Embryonic facial prominence (tissue), 1 donor: ENCODE data around the gene ABTB2.

Experiments
- DNase-seq: peaks from one replicate; pipeline ENCODE4 v3.0.0-alpha.2; 2016; ENCODE audit errors: extremely low spot score

ABTB2 gene

DNA sequence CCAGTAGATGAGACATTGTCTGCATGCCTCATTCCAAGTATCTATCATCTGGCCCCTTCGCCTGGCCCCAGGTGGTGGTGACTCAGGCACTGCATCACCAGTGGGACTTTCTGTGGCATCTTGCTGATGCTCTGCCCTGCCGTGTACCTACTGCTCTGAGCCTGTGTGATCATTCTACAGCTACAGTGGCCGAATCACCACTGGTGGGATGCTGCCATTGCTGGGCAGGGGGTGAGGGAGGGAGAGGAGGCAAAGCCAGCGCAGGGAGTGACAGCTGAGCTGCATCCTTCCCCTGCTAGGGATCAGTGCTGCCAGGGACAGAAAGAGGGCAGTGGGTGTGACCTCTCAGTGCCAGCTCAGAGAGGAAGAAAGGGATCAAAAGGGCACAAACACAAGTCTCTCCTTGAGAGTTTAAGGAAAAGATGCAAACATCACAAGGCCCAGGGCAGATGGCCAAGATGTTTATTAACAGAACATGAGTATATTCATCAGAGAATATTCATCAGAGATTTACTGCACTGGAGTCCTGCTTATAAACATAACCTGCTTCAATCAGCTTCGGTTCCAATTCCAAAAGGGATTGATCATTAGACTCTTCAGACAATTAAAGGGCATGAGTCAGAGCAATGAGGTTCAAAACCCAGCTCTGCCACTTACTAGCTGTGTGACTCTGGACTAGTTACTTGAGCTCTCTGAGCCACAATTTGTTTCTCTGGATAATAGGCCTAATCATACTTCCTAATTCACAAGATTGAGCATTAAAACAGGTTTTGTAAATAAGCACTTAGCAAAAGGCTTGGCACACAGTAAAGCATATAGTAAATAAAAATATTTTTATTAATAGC lies 142.6 kb downstream of the ABTB2 start:
- DNase-seq: no peak

DNA sequence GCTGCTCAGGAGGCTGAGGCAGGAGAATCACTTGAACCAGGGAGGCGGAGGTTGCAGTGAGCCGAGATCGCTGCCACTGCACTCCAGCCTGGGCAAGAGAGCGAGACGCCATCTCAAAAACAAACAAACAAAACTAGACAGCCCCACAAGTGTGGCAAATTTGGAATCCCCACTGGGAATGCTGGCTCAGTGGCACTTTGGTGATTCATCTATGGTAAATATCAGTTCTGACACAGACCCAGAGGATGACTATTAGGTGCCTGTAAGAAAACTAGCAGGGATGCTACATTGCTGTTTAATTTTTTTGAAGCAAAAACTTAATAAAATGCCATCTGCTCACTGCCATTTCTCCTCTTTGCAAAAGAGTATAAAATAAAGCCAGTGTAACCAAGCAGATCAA lies 144.4 kb downstream of the ABTB2 start:
- no peak for DNase-seq

DNA sequence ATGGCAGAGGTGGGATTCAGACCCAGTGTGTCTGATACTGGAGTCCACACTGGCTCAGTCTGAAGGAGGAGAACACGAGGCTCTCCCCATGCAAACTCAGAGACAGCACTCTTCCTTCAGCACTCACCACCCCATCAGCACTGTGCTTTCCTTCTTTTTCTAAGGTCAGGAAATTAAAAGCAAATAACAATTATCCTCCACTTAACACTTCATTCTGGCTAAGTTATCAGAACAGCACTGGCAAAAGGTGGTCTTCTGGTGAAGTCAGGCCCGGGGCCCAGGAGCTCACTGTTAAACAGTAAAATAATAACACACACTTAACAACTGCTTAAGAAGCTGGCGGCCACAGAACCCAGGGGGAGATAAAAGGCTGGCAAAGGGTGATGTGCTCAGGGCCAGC lies 145.2 kb downstream of the ABTB2 start:
- DNase-seq: no peak

DNA sequence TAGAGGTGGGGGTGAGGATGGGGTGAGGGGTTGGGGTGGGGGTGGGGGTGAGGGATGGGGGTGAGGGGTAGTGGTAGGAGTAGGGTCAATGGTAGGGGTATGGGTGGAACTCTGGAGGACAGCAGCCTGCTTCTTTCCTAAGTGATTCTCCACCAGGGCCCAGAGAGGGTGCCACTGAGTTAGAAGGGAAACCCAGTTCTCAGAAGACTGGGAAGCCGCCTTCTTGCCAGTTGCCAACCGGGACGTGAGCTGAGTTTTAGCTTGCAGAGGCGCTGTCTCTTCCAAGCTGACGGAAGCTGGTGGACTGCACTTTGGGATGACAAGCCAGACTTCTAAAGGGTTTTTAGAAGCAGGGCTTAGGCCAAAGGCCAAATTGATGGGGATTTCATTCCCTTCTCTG lies 148.0 kb downstream of the ABTB2 start:
- no peak for DNase-seq

DNA sequence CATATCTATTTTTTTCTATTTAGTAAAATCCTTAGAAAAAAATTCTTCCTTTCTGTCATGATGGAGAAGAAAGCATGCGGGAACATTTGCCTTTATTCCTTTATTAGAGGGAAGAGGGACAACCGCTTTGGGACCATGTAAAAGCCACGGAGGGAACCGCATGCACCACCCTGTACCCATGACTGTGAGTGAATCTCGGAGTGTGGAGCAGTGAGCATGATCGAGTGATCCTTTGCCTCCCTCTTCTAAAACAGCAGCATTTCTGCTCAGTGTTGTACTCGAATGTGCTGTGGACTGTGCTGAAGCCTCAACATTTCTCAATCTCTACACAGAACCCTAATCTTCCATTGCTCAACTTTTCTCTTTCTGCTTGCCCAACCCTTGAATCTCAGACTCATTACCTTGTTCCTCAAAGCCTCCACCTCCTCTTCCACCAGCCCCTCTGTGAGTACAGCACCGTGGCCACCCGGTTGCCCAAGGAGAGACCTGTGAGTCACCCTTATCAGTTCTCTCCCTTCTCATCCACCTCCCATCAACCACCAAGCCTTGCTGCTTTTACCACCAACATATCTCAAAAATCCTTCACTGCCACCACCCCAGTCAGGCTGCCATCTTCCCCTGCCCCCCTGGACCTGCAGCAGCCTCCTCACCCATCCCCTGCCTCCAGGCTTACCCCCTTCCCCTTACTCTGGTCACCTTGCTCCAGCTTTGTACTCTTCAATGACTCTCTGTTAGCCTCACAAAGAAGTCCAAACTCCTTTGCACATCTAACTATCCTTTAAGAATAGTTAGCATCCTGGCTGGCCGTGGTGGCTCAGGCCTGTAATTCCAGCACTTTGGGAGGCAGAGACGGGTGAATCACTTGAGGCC lies 149.3 kb downstream of the ABTB2 start:
- no peak for DNase-seq

DNA sequence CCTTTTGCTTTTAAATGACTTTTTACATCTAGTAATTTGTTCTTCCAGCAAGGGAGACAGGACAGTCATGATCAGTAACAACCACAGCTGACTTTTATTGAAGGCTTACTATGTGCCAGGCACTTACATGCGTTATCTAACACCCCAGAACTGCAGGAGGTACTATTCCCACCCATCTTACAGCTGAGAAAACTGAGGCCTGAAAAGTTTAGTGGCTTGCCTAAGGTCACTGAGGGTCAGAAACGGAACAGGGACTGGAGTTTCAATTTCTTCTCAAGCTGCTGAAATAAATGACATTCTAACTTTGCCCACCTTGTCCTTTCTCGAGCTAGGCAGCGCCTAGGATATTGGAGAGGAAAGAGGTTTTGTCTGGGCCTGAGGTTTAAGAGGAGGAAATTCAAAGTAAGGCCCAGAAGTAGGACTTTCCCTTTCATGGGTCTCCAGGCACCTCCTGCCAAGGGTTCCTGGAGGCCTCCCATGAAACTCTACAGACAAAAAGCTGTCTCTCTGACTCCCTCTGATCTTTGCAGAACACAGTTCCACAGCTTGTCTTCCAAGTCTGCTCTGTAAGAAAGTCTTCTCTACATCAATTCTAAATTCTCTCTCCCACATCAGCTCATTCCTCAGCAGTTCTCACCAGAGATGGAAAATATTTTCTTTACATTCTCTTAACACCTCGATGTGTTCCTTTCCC lies 150.2 kb downstream of the ABTB2 start:
- no peak for DNase-seq

DNA sequence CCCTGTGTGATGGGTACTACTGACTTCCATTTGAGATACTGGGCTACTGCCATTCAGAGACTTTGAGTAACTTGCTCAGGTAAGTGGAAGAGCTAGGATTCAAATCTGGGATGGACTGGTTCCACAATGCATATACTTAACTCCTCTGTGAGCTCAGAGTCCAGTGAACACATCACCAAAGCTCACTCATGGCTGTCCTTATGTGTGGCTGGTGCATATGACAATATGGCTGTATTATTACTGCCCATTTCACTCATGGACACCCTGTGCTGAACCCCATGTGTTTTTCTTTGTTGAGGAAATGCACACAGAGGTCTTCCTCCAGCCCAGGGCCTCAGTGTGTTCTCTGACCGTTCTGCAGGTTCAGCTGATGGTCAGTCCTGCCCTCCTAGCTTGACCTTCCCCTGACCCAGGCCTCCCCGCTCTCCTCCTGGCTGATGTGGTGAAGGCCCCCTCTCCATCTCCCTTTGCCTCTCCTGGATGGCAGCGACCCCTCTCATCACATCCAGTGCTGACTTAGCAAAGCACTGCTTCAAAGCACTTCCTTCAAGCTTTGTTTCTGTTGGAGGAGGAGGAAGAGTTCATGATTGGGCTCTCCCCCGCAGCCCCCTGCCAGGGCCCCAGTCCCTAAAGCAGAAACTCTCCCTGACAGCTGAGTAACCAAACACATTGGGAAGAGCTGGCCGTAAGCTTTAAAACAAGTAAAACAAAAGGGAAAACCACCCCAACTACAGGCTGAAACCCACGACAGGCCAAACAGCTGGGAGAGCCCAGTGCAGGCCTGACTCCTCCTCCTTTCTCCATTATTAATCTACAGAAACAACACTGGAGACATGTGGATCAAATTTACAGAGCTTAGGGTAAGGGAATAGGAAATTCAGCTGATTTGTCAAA lies 151.2 kb downstream of the ABTB2 start:
- peak; percentile 80 for DNase-seq

DNA sequence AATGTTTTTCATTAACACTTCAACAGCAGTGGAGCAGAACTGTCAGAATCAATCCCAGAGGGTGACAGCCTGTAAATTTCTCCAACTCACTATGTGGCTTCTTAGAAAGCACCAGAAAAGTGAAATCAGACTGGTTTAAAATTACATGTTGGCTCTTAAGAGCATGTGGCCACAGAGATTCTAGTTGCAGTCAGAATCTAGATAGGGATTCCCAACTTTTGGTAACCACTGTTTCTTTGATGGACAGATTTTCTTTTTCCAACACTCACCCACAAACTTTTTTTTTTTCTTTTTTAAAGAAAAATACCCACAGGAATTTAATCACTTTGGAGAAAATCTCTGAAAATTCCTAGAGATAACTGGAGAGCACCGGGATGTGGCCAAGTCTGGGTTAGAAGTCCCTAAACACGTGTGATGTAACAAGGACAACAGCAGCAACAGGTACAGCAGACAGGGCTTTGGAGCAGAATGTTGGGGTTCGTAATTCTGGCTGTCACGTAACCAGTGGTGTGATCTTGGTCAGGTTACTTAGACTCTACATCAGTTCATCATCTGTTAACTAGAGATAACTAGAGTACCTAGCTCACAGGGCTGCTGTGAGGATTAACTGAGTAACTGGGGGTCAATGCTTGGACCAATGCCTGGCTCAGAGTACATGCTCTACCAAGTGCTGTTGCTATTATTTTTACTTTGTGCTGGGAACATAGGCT lies 152.3 kb downstream of the ABTB2 start:
- DNase-seq: no peak

DNA sequence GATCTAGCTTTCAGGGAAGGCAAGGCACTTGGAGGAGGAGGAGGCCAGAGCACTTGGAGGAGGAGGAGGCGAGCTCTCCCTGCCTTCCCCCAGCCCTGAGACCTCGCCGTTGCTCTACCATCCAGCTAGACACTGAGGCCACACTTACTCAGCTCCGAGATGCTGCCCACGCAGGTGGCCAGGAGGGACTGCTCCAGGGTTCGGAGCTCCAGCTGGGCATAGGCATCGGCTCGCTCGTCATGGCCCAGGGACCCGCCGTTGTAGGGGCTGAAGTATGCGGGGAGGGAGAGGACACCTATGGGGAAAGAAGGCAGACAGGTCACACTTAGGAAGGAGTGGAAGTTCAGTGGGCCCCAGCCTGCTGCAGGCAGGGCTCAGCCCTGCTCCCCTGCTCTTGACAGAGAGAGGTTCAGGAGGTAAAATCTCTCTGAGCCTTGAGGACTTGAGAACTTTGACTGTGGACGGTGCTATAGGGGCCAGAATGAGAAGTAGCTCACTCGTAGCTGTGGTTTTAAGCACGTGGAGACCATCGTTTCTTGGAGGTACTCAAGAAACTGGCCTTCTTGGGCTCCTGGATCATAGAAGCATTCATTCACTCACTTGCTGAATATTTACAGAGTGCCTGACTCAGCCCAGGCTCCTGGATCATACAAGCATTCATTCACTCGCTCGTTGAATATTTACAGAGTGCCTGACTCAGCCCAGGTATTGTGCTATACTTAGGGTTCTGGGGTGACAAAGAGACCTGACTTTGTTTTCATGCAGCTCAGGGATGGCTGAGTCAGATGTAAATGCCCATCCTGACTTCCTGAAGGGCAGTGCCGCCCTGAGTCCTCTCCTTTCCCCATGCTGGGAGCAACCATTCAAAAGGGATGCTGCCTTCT lies 153.2 kb downstream of the ABTB2 start:
- no peak for DNase-seq

DNA sequence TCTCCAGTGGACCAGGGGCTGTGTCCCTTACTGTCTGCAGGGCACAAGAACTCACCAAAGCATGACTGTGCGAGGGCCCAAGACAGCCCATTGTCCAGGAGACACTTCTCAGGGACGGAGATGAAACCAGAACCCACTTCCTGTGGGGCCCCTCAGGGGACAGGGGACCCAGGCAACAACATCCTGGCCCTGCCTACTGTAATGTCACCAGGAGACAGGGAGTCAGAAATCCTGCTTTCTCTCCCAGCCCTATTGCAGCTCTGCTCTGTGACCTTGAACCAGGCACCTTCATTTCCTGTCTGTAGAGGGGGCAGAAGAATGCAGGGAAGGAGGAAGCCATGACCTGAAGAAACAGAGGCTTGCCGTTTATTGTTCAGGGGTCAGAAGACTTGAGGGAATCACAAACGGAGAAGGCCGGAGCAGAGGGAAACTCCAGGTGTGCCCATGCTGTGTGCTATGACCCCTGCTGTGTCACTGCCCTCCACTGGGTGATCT lies 154.4 kb downstream of the ABTB2 start:
- no peak for DNase-seq

DNA sequence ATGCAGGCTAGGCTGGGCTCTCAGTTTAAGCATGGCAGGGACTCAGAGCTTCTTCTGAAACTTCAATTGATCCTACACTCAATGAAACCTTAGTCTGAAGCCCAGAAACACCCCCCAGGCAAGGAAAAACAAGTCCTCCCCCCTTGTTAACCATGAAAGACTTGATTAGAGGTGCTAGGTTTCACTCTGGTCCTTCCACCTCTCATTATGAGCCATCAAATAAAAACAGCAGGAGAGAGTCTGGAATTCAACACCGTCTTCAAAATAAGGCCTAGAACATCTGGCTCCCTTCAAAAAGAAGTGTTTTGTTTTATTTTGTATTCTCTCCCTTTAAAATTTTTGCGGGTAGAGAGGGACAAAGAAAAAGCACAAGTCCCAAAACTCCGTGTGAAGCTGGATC lies 156.7 kb downstream of the ABTB2 start:
- no peak for DNase-seq

DNA sequence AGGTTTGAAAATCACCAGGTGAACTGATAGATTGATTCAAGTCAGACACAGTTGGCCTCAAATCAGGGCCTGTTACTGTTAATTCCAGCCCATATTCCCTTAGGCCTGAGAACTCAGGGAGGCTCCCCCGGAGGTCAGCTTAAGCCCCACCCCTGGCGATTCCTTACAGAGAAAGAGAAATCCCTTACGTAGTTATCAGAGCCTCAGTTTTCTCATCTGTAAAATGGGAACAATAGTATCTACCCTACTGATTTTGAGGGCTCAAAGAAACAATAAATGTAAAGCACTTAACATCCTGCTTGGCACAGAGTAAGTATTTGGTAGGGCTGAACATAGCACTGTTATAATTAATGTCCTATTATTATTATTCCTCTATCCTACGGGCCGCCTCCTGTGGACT lies 158.3 kb downstream of the ABTB2 start:
- DNase-seq: no peak

DNA sequence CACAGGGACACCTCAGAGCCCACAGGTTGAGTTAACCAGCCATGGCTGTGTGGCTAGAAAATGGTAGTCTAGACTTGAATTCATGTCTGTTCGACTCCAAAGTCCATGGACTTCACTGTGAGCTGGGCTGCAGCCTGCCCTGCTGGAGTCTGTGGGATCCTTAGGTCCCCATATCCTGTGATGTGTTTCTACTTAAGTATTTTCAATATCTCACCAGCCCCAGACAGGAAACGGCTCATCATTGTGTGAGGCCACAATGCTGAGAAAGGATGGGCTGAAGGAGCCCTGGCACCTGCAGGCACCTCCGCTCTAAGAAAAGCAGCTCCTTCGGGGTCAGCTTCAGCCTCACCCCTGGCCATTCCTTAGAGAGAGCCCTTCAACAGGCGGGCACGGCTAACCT lies 159.3 kb downstream of the ABTB2 start:
- DNase-seq: no peak

DNA sequence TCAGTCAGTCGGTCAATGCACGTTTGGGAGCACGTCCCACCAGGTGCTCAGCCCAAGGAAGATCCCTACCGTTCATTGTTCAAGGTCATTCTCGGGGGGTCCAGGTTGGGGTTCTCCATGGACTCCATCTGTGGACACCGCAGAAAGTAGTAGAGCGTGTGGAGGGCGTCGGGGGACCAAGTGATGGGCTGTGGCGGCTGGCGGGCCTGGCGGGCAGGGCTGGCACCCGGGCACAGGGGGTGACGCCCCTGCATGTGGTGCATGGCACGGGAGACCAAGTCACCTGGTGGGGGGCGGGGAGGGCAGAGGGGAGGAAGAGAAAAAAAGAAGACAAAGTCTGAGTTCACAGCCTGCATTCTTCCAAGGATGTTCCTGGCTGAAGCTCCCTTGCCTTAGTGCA lies 160.6 kb downstream of the ABTB2 start:
- DNase-seq: no peak

DNA sequence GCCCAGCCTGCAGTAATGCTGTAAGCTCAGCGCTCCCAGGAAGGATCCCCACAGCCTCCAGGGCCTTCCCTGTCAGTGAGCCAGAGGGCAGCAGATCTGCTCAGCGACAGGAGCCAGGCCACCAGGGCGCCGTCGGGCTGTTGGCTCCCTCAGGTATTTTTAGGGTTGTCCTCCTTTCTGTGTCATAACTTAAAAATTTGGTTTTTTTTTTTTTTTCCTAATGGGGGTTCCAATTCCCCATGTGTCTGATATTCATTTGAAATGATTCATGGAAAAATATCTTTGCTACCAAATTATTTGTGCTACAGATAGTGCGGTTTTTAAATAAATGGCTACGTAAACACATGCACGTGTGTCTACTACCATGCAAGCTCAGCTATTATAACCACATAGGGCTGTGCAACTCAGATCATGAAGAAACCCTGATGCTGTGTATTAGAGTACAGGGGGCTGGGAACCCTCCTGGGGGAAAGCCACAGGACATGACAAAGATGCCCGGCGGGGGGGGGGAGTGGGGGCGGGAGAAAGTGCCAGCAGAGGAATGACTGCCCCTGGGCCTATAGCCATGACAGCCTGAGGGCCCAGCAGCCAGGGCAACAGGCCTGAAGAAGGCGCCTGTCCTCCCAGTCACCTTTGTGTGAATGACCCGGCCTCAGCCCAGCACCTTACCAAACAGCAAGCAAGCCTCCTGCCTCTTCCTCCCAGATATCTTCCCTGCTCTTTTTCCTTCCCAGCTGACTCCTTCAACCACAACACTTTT lies 163.1 kb downstream of the ABTB2 start:
- no peak for DNase-seq

DNA sequence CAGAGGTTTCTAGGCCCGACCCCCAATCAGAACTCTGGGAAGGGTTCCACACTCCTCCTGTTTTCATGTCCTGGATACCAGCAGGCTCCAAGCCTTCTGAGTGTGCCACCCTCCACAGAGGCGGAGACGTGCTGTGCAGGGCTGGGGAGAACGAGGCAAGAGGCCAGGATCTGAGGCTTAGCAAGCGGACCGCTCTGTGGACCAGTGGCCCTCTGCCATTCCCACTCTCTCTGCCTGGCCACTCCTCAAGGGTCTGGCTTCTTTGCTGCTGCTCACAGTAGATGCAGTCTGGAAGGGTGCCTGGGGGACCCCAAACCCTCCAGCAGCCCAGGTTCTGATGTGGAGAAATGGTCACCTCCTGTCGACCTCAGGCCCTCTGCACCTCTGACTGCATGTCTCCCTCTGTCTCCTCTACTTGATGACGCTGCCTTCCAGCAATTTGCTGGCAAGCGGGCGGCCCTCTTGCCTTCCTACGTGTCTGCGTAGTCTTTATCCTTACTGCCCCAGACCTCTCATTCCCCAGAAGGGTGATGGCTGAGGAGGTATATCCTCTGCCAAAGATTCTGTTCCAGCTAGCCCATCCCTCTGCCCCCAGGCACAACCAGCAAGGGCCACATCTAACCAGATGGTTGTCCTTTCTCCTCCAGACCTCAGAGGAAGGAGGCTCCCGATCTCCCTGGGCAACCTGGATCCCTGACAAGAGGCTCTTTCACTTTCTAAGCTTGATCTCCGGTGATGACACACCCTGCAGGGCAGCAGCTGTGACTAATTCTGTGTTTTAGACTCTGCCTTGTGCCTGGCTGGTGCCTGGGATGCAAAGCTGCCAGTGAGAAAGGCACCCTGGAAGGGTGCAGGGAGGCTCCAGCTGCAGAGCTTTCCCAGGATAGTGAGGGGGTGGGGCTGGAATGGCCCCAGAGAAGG lies 165.1 kb downstream of the ABTB2 start:
- DNase-seq: no peak

DNA sequence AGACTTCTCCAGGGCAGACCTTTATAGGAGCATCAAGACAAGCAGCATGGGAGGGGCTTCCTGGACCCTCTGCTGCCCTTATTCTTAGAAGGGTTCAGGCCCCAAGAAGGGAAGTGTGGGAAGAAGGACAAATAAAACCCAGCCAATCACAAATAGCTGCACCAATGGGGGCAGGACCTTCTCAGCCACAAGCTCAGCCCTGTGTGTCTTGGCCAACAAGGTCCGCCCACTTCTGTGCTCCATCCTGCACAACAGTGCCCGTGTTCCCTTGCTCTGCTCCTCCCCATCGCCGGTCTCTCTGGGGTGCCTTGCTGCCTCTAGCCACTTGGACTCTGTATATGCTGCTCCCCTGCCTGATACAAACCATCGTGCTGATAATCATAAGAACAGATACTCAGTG lies 166.2 kb downstream of the ABTB2 start:
- DNase-seq: no peak
